A549 (cell line): ENCODE results near the gene ADNP2. TPM values are rescaled to one million over a fixed set of nuclear protein-coding genes. Genes with fewer than 3 reads are reported as not detected.

ENCODE experiments used
- ATAC-seq, 2 experiments: fragments of 200-7000 bp in 1 of 2; fragments of >200 bp in 1 of 2; cut with Nextera tagmentation in 1 of 2; cut with Tn5 transposase in 1 of 2; 3 replicates each; pipeline versions ENCODE4 v1.8.0 to v1.9.1; 2018 to 2020; ENCODE audit warnings: mild to moderate bottlenecking in 1 of 2, moderate library complexity in 1 of 2
- CTCF ChIA-PET: fragments of 300-600 bp; sonication (Branson Sonifier 250); formaldehyde crosslinking; extraction: SDS; loops from one replicate; lab custom pipeline; 2021; ENCODE audit warnings: antibody characterized with exemption, inconsistent platforms; lab: Yijun Ruan, JAX
- POLR2A ChIA-PET: fragments of 350-600 bp; formaldehyde crosslinking; extraction: SDS; loops from one replicate; lab custom pipeline; 2021; ENCODE audit warnings: antibody characterized with exemption, inconsistent platforms; lab: Yijun Ruan, JAX
- DNase-seq, 2 experiments: peaks; one replicate each; pipeline versions ENCODE4 v3.0.0 to v3.0.0-alpha.2; 2011 to 2016; ENCODE audit warnings: low read depth in 1 of 2, low spot score in 1 of 2
- FAIRE-seq: peaks from 2 replicates; lab custom pipeline; 2011; peaks lifted over from hg19 to GRCh38; lab: Jason Lieb, UNC
- H3K27ac ChIP-seq, 2 experiments: fragments of >200 bp; sonication (Bioruptor Twin); formaldehyde crosslinking; 3 replicates each; pipeline ENCODE4 v1.5.1; 2016 to 2017
- H3K4me1 ChIP-seq: fragments of >200 bp; sonication (Bioruptor Twin); formaldehyde crosslinking; 3 replicates; pipeline ENCODE4 v1.6.1; 2016
- H3K4me2 ChIP-seq: fragments of >200 bp; sonication (Bioruptor Twin); formaldehyde crosslinking; 3 replicates; pipeline ENCODE4 v1.6.1; 2016
- H3K4me3 ChIP-seq: fragments of >200 bp; sonication (Bioruptor Twin); formaldehyde crosslinking; 3 replicates; pipeline ENCODE4 v1.5.1; 2016
- H3K9me3 ChIP-seq: fragments of >200 bp; sonication (Bioruptor Twin); formaldehyde crosslinking; 3 replicates; pipeline ENCODE4 v1.6.1; 2016
- ATOH8 ChIP-seq: fragments of 250-450 bp; sonication (Bioruptor Pico); IDR thresholded peaks from 2 replicates; pipeline ENCODE4 v1.5.0; 2020; ENCODE audit warnings: low read depth, mild to moderate bottlenecking, moderate library complexity
- BCL3 ChIP-seq: fragments of >200 bp; sonication (Bioruptor Twin); formaldehyde crosslinking; IDR thresholded peaks from 3 replicates; pipeline ENCODE4 v1.6.1; 2016
- CBX2 ChIP-seq: fragments of 200-600 bp; sonication (generic); IDR thresholded peaks from 2 replicates; pipeline ENCODE4 v1.6.1; 2016; ENCODE audit warnings: low read depth, mild to moderate bottlenecking, borderline replicate concordance
- CHD2 ChIP-seq: fragments of 150-350 bp; IDR thresholded peaks from 2 replicates; pipeline ENCODE4 v1.6.1; 2014; ENCODE audit warnings: low read length; ENCODE audit not compliant: partially characterized antibody
- E2F6 ChIP-seq: IDR thresholded peaks from 2 replicates; pipeline ENCODE4 v1.6.1; 2012; ENCODE audit warnings: low read depth, borderline replicate concordance
- EHMT2 ChIP-seq: fragments of 200-600 bp; sonication (generic); IDR thresholded peaks from 2 replicates; pipeline ENCODE4 v1.6.1; 2016; ENCODE audit warnings: antibody characterized with exemption, low read depth, mild to moderate bottlenecking, moderate library complexity
- ELK1 ChIP-seq: fragments of 150-350 bp; IDR thresholded peaks from 2 replicates; pipeline ENCODE4 v1.6.1; 2014; ENCODE audit warnings: low read depth, mild to moderate bottlenecking, low read length
- EP300 ChIP-seq, 2 experiments: fragments of >200 bp; sonication (Bioruptor Twin); formaldehyde crosslinking; IDR thresholded peaks; 2 replicates in 1 of 2; 3 replicates in 1 of 2; pipeline ENCODE4 v1.6.1; 2016 to 2017
- FOSL2 ChIP-seq, 2 experiments: fragments of 450-650 bp in 1 of 2; fragments of >200 bp in 1 of 2; sonication (Bioruptor Twin) in 1 of 2; formaldehyde crosslinking; IDR thresholded peaks; 2 replicates each; pipeline versions ENCODE4 v1.5.0 to v1.6.1; 2016 to 2020; ENCODE audit warnings: mild to moderate bottlenecking in 1 of 2, moderate library complexity in 1 of 2
- HDAC2 ChIP-seq: fragments of 200-600 bp; sonication (generic); IDR thresholded peaks from 2 replicates; pipeline ENCODE4 v1.6.1; 2016
- HEYL ChIP-seq: fragments of 250-450 bp; sonication (Bioruptor Pico); IDR thresholded peaks from 2 replicates; pipeline ENCODE4 v1.8.0; 2021; ENCODE audit warnings: mild to moderate bottlenecking, moderate library complexity
- HOXA7 ChIP-seq: fragments of 250-450 bp; sonication (Bioruptor Pico); IDR thresholded peaks from 2 replicates; pipeline ENCODE4 v1.5.0; 2020; ENCODE audit warnings: mild to moderate bottlenecking, moderate library complexity
- HOXB5 ChIP-seq: fragments of 250-450 bp; sonication (Bioruptor Pico); IDR thresholded peaks from 2 replicates; pipeline ENCODE4 v1.5.0; 2020; ENCODE audit warnings: mild to moderate bottlenecking, moderate library complexity
- JUN ChIP-seq, 2 experiments: fragments of >200 bp; sonication (Bioruptor Twin); formaldehyde crosslinking; IDR thresholded peaks; 2 replicates in 1 of 2; 3 replicates in 1 of 2; pipeline ENCODE4 v1.6.1; 2016 to 2017
- JUNB ChIP-seq: fragments of >200 bp; sonication (Bioruptor Twin); formaldehyde crosslinking; IDR thresholded peaks from 2 replicates; pipeline ENCODE4 v1.6.1; 2016
- KDM5A ChIP-seq: fragments of 200-600 bp; sonication (generic); IDR thresholded peaks from 2 replicates; pipeline ENCODE4 v1.6.1; 2016; ENCODE audit warnings: antibody characterized with exemption, mild to moderate bottlenecking
- NFE2L2 ChIP-seq: fragments of 150-350 bp; conservative IDR thresholded peaks from 2 replicates; pipeline ENCODE4 v1.6.1; 2014; ENCODE audit warnings: low read length
- NR3C1 ChIP-seq: fragments of >200 bp; sonication (Bioruptor Twin); formaldehyde crosslinking; IDR thresholded peaks from 3 replicates; pipeline ENCODE4 v1.6.1; 2017
- POLR2AphosphoS2 ChIP-seq: conservative IDR thresholded peaks from 2 replicates; pipeline ENCODE4 v1.6.1; 2012; ENCODE audit warnings: low read length, improper control_type of control experiment, inconsistent platforms
- RARB ChIP-seq: fragments of 250-450 bp; sonication (Bioruptor Pico); IDR thresholded peaks from 2 replicates; pipeline ENCODE4 v1.8.0; 2021; ENCODE audit warnings: mild to moderate bottlenecking, moderate library complexity
- SREBF2 ChIP-seq: fragments of 450-650 bp; IDR thresholded peaks from 2 replicates; pipeline ENCODE4 v1.6.1; 2014; ENCODE audit warnings: mild to moderate bottlenecking, moderate library complexity
- TP53 ChIP-seq: fragments of 250-450 bp; sonication (Bioruptor Pico); IDR thresholded peaks from 2 replicates; pipeline ENCODE4 v1.5.0; 2021; ENCODE audit warnings: mild to moderate bottlenecking, moderate library complexity
- USF2 ChIP-seq: fragments of 450-650 bp; IDR thresholded peaks from 2 replicates; pipeline ENCODE4 v1.6.1; 2014; ENCODE audit warnings: antibody characterized with exemption
- ZSCAN20 ChIP-seq: fragments of 250-450 bp; sonication (Bioruptor Pico); IDR thresholded peaks from 2 replicates; pipeline ENCODE4 v1.8.0; 2022; ENCODE audit warnings: mild to moderate bottlenecking, moderate library complexity
- WGBS: methylation state at CpG from one replicate; pipeline ENCODE4 v1.1.6; 2017; ENCODE audit errors: missing lambda C conversion rate; 5-methylcytosine and 5-hydroxymethylcytosine counted together
- polyA plus RNA-seq, 4 experiments: library from polyadenylated mRNA; depleted of rRNA in 3 of 4; stranded (reverse); fragments of >200 nt; fragmentation: RNase III in 1 of 4; extraction: RNeasy Plus Mini Kit Qiagen cat#74134 plus additional on column Dnase treatment in 1 of 4; gene quantifications; 2 replicates in 3 of 4; 3 replicates in 1 of 4; pipeline ENCODE4 v1.2.3, GENCODE V29; 2011 to 2017
- TF ChIP-seq, protein P1 (sequence below): fragments of >200 bp; sonication (Bioruptor Twin); formaldehyde crosslinking; IDR thresholded peaks from 2 replicates; pipeline ENCODE4 v1.6.1; 2016

ADNP2 gene
- polyA plus RNA-seq, 2 of the 4 experiments (the other 2 are of a cell fraction), result 9.8 to 9.9 TPM

GRCh38 chr18:80181642-80182461 is 72.8 kb downstream of the ADNP2 start:
- FAIRE-seq (no peak), ATAC-seq (no peak)
- no peaks in the 10 kb centered on the region for H3K4me1 ChIP-seq
- POLR2A ChIA-PET, result no interaction called here
- no peak overlapping the region for H3K4me2 ChIP-seq
- TF ChIP-seq RARB, result no peak
- TF ChIP-seq CBX2, result no peak
- TF ChIP-seq TP53 (CRISPR knock-in tag), result no peak
- no peak for TF ChIP-seq SREBF2
- TF ChIP-seq EHMT2, result no peak
- TF ChIP-seq USF2, result no peak
- no peak for TF ChIP-seq NFE2L2
- no peak for TF ChIP-seq NR3C1
- no peak for TF ChIP-seq JUN (IDR thresholded peaks at IDR 0.05)
- no peak for TF ChIP-seq KDM5A
- TF ChIP-seq JUNB, result no peak
- TF ChIP-seq FOSL2 (IDR thresholded peaks at IDR 0.05), result no peak
- no peak for TF ChIP-seq FOSL2 (CRISPR knock-in tag; IDR thresholded peaks at IDR 0.05)
- TF ChIP-seq ELK1, result no peak
- TF ChIP-seq POLR2AphosphoS2, result no peak
- no peak for TF ChIP-seq E2F6
- TF ChIP-seq HEYL (CRISPR knock-in tag), result no peak
- TF ChIP-seq, protein P1, sequence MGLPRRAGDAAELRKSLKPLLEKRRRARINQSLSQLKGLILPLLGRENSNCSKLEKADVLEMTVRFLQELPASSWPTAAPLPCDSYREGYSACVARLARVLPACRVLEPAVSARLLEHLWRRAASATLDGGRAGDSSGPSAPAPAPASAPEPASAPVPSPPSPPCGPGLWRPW, result no peak
- TF ChIP-seq HDAC2, result no peak
- TF ChIP-seq, all 56 proteins: peak for 0
- no peak for DNase-seq
- Histone ChIP-seq H3K27ac (no peak overlapping the region), H3K4me3 (no peak overlapping the region), H3K9me3 (no peaks in the 10 kb centered on the region)
- 67% methylated on average over 11 of the region's 12 CpGs for WGBS
- CTCF ChIA-PET, result interaction anchor here (1.2 to 3.4 kb wide), 3 partner anchors 11 to 24 kb away, joined by 5 to 7 read pairs (median 6); no protein-coding TSS in a partner anchor

DNA sequence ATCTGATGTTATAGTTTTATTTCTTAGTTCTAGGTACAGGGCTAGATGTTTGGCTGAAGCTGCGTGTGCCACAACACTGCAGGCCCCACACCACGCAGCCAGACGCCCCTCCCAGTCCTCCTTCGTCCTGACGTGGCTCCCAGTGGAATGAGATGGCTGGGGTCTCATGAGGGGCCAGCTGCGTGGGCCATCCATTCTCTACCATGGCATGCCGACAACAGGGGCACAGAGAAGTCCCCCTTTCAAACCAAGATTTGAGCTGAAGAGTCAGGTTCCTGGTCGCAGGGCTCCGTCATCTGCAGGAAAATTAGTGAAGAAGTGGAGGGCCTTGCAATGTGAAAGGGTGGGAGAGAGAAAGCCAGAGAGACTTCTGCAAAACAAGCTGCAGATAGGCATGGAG is 73.8 kb downstream of the ADNP2 start:
- ChIA-PET CTCF (interaction anchor here (2.0 to 3.4 kb wide), 2 partner anchors 17 to 25 kb away, joined by 5 to 7 read pairs; no protein-coding TSS in a partner anchor), POLR2A (no interaction called here)
- Histone ChIP-seq H3K27ac (no peak overlapping the region), H3K4me2 (no peak overlapping the region), H3K4me3 (no peak overlapping the region), H3K9me3 (no peaks in the 10 kb centered on the region), H3K4me1 (no peaks in the 10 kb centered on the region)
- ATAC-seq (no peak), DNase-seq (no peak), FAIRE-seq (no peak)
- 53% methylated on average over 9 of the region's 9 CpGs for WGBS
- no peak for TF ChIP-seq ELK1
- no peak for TF ChIP-seq POLR2AphosphoS2
- TF ChIP-seq TP53 (CRISPR knock-in tag), result no peak
- no peak for TF ChIP-seq ZSCAN20 (CRISPR knock-in tag)
- no peak for TF ChIP-seq E2F6
- no peak for TF ChIP-seq BCL3
- no peak for TF ChIP-seq NR3C1
- no peak for TF ChIP-seq HOXB5
- no peak for TF ChIP-seq HOXA7 (CRISPR knock-in tag)
- TF ChIP-seq ATOH8 (CRISPR knock-in tag), result no peak
- TF ChIP-seq EP300 (IDR thresholded peaks at IDR 0.05), result no peak
- no peak for TF ChIP-seq CHD2
